Iris pigment epithelial cell (primary cell): ENCODE results near the gene ID2.

ENCODE experiments used
- DNase-seq: peaks from one replicate; pipeline ENCODE4 v3.0.0-alpha.2; 2011; ENCODE audit warnings: low read depth

ID2 gene, protein sequence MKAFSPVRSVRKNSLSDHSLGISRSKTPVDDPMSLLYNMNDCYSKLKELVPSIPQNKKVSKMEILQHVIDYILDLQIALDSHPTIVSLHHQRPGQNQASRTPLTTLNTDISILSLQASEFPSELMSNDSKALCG

DNA sequence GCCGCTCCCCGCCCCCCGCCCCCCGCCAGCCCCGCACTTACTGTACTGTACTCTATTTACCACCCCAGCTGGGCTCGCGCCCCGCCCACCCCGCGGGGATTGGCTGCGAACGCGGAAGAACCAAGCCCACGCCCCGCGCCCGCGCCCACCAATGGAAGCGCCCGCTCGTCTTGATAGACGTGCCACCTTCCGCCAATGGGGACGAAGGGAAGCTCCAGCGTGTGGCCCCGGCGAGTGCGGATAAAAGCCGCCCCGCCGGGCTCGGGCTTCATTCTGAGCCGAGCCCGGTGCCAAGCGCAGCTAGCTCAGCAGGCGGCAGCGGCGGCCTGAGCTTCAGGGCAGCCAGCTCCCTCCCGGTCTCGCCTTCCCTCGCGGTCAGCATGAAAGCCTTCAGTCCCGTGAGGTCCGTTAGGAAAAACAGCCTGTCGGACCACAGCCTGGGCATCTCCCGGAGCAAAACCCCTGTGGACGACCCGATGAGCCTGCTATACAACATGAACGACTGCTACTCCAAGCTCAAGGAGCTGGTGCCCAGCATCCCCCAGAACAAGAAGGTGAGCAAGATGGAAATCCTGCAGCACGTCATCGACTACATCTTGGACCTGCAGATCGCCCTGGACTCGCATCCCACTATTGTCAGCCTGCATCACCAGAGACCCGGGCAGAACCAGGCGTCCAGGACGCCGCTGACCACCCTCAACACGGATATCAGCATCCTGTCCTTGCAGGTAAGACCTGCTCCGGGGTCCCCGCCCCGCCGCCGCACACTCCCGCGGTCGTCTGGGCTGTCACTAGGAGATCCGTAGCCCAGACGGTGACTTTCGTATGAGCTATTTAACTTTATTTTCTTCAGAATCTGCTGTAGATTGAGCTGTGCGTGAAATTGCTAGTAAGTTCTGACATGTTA is at the start of gene ID2:
TSS of gene ID2 (plus strand) at position 271 of the 907 bp plus-strand sequence. CDS start at position 381, 110 bp downstream.
- DNase-seq: peak; percentile 98

DNA sequence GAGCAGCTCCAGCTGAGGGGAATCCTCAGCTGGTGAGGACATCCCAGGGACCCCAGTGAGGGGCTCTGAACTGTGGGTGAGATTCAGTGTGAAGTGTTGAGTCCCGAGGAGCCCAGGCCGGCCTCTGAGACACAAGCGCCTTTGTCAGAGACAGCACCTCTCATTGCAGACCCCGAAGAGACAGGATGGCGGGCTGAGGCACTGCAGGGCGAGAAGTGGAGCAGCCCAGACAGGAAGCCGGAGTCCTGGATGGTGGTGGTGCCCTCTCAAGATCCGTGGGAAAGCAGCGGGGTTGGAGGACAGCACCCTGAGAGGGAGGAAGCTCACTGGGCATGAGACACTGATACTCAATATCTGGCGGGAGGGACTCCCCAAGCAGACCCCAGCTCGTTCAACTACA is 49.1 kb upstream of the ID2 start:
- DNase-seq: no peak

DNA sequence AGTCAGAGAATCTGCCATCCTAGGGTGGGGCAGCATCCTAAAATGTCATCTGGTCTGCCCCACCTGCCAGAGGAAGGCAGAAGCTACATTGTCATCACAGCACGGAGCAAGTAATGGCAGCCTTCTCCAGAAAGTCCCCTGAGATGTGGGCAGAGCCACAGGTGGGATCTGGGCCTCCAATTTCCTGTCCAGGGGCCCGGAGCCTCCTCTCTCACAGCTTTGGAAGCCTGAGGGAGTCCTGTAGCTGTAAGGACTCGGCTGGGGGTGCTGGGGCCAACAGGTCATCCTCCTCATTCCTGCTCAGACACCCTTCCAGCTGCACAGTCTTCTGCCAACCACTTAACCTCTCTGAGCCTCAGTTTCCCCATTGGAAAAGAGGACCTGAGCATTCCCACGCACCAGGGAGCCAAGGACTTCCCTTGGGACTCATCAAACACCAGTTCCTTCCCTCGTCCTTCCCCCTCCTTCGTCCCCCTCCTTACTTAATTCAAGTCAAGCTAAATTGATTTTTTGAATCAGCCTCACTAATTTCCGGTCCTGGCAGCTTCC is 48.6 kb upstream of the ID2 start:
- DNase-seq: peak; percentile 3

DNA sequence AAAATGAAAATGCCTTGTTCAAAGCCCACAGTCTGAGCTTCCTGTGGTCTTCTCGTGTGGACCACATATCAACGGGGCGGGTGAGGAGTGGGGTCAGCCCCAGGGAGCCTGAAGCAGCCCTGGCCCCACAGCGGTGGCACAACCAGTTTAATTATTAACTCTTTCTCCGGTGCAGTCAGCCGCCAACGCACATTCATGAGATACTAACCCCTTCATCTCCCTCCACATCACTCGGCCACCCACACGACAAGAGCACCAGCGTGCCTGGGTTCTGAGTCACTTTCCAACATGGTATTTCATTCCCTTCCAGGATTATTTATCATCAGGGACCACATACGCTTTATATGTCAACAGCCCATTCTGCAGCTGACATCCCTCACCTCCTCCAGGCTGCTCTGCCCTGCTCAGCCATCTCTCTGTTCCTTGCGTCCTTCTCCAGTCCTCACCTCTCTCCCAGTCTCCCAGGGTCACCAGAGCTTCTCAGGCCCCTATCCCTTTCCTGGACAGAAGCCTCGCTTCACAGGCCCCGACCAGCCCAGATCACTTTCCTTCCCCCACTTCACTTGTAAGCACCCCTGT is 48.0 kb upstream of the ID2 start:
- peak; percentile 83 for DNase-seq

DNA sequence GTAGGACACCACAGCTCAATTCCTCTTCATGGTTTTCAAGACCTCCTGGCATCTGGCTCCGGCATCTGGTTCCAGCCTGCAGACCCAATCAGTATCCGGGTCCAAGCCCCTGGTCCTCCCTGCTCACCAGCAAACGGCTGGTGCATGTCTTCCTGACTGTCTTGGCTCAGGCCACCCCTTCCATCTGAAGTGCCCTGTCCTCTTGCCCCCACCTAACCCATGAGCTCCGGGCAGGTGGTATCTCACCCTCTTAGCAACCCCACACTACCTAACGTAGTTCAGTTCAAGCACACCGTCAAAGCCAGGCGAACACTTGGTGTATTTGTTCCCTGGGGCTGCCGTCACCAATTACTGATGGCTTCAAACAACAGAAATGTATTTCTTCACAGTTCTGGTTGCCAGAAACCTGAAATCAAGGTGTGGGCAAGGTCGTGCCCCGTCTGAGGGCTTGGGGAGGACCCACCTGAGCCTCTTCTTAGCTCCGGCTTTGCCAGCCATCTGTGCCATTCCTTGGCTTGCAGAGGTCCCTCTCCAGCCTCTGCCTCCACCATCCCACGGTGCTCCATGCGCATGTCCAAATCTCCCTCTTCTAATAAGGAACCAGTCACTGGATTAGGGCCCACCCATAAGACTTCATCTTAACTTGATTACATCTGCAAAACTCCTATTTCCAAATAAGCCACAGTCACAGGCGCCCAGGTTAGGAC is 47.2 kb upstream of the ID2 start:
- no peak for DNase-seq

DNA sequence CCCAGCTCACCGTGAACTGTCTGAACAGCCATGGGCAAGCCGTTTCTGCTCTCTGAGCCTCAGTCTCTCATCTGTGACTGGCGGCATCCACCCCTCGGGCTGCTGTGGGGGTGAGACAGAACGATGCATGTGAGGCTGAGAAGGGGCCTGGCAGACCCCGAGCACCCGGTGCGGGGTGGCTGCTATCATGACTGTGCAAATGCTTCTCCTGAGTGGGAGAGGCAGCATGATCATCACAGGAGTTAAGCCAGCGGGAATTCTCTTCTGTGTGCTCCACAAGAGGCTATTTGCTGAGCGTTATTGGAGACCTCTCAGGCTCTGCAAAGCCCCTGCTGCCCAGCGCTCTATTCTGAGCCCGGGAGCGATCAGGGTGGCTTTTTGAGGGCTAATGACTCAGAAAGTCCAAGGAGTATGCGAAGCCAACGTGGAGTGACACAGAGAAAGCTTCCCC is 45.8 kb upstream of the ID2 start:
- DNase-seq: no peak

DNA sequence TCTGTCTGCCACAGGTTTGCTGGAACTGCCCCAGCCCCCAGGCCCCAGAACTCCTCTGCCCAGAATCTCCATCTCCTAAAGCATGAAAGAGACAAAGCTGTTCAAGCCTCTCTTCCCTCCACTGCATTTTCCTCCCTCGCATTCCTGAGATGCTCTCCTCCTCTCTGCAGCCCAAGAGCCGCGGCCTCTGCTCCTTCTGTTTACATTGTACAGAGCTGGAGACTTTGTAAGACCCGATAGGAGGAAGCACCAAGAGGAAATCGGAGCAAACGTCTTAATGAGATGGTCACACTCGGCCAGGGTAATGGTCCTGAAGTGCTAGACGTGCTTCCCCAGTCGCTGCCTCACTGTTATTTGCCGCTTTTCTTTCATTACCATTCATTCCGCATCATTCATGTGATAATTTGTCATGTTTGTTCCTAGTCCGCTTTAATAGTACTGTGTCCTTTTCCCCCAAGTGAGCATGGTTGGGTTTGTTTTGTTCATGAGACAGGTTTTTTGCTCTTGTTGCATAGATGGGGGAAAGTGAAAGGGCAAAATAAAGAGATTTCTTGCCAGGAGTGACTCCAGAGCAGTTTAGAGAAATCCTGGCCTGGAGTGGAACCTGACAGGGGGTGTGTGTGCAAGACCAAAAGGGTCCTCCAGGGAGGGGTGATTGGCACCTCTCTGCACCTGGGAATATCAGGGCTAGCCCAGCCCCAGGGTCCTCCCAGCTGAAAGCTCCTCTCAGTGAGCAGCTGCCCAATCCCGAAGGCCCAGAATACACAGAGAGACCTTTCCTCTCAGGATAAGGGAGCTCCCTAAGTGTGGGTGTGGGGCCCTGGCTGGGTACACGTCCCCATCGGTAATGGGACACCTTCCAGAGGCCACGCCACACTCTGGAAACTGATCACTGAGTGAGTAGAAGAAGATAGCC is 44.9 kb upstream of the ID2 start:
- peak; percentile 47 for DNase-seq

DNA sequence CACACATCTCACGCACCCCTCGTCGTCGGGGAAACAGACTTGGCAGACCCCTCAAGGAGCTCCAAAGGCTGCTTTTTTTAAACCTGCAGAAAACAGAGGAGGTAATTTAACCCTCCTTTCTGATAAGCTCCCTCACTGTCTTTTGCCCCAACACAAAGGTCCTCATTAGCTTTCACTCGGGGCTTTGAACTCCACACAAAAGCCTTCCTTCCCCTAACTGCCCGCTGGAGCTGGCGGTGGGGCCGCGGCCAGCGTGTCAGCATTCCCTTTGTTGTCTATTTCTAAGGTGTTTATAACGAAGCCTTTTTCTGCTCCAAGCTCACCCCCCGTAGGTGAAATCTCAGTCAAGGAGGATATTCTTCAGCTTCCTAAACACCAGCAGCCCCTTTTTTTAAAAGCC is 43.5 kb upstream of the ID2 start:
- DNase-seq: no peak

DNA sequence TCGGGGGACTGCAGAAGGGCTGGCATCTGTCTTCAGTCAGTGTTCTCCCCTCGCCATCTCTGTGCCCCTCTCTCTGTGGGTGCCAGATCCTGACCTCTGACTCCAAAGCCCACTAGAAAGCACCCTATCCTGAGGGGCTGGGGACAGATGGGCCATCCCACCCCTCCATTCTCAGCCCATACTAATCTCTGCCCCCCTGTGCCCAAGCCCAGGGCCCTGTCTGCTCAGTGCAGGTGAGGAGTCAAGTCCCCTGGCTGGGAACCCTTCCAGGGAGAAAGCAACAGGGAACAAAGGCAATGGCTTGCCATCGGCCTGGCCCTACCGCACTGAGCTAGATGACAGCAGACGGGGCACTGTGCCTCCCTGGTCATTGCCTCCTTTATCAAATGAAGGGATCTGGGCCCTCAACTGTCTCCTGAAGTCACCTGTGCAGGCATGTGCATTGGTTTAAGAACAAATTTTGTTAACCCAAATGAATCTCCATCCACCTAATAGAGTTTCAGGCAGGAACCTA is 42.7 kb upstream of the ID2 start:
- DNase-seq: no peak

DNA sequence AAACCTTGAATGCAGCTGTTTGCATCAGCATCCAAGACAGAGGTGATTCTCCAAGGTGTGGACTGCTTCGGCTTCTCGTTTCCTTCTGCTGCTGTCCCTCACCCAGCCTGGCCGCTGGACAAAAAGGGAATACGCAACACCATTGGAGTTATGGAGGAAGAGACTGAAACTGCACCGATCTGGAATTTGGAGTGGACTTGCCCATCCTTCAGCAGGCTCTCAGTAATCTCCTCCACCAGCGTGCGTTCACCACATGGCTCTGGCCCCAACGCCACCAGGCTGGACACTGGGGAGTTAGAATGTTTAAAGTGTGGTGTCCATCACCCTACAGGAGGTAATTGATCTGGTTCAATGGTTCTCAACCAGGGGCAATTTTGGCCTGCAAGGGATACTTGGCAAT is 41.4 kb upstream of the ID2 start:
- DNase-seq: no peak

DNA sequence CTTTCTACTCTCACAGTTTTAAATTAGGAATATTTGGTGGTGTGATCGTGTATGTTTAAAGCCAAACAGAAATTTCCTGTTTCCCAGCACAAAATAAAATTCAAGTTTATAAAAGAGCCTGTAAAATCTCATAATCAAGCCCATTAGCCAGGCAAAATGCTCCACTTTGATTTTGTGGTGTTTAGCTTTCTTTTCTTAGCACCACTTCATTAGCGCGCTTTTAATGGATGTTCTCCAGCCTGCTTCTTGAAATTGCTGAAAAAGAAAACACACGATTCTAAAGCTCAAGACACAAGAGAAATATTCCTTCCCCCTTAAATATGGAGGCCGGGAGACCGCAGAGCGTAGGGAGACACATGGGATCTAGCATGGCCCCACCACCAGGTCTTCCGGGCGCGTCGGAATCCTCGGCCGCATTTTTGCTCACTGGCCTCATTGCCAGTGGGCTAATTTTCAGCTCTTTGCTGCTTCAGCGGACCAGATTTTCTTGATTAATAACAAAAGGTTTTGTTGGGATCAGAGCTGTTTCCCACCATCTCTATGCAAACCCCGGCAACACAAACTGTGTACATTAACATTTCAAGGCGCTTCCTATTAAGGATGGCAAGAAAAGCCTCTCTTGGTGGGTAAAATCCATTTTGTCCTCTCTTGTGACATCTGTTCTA is 40.4 kb upstream of the ID2 start:
- no peak for DNase-seq

DNA sequence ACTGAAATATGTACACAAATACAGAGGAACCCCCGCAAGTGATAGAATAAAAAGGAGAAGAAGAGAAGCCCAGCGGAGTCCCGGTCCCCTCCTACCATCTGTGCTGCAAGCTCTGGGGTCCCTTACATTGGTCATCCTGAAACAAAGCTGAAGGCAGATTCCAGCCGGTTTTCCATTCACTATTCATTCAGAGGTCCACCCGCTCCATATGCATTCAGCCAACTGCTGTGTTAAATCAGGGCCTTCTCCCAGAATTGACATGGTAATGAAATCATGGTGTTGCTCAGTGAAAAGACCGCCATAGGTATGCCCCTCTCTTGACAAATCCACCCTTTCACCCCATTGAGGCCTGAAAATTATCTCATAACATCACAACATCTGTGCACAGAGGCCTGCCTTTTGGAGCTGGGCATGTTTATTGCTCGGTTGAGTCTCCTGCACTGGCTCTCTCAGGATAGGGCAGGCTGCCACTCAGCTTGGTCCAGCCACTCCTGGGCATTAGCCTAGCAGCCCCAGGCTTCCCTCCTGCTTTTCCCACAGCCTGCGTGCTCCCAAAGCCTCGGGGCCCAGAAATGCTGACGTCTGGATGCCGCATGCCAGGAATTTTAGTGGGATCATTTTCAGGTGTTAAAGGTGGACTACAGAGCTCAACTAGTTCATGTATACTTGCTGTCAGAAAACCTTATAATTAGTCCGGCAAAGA is 39.3 kb upstream of the ID2 start:
- DNase-seq: no peak

DNA sequence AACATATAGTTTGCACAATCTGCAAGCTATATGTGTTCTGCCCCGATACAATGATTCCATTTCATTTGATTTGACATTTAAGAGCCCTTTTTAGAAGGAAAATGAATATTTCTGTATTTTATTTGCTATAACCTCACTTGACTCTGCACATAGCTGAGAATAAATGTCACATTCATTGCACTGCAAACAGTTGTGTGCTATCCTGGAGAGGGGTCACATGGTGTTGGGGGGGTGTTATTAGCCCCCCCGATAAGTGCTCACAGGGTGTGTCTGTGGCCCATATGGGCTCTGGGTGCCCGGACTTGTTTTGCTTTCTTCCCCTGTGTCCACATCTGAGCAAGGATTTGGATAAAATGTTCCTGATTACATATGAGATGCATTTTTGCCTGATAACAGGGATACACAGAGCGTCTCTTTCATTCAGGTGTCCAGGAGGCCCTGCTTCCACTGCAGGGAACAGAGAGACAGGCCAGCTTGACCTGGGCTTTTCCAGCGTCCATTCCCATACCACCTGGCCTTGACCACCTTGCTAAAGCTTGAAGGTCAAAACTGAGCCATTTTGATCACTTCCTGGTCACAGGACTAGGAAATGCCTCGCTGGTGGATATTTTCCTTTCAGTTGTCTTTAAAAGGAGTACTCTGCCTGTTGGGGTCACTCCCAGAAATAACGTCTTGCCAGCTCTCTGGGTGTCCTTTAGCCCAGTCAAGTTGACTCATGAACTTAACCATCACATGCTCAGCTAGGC is 38.4 kb upstream of the ID2 start:
- DNase-seq: no peak

DNA sequence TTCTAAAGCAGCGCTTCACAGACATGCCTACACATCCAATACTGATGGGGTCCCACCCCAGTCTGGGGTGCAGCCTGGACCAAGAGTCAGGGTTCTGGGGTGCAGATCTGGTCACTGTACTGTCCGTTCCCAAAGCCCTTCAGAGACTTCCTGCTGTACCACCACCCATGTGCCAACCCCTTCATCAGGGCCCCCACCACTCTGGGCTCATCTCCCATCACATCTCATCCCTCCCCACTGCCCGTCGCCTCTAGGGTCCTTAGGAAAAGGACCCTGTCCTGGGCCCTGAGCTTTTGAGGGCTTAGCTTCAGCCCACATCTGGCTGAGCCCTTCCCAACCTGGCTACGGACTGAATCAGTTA is 37.9 kb upstream of the ID2 start:
- DNase-seq: no peak

DNA sequence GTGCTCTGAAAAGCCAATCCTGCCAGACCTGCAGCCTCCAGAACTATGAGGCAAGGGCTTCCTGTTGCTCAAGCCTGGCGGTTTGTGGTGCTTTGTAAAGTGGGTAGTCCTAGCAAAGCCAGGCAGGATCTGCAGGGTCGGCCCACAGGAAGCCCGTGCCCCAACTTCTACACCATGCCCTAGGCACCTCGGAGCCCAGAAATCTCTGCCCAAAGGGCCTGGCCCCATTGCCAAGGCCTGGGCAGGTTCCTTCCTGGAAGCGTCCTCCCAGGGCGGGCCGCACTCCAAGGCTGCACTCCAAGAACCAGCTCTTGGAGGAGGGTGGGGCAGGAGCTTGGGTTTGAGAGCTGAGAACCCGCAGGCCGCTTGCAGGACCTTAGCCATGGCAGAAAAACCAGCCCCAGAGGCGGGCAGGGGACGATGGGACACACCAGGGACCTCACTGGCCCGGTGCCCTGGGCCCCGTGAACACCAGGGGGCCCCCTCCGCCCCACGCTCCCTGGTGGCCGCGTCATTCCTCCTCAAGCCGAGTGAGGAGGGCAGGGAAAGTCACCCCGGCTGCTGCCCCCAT is 37.2 kb upstream of the ID2 start:
- peak; percentile 28 for DNase-seq

DNA sequence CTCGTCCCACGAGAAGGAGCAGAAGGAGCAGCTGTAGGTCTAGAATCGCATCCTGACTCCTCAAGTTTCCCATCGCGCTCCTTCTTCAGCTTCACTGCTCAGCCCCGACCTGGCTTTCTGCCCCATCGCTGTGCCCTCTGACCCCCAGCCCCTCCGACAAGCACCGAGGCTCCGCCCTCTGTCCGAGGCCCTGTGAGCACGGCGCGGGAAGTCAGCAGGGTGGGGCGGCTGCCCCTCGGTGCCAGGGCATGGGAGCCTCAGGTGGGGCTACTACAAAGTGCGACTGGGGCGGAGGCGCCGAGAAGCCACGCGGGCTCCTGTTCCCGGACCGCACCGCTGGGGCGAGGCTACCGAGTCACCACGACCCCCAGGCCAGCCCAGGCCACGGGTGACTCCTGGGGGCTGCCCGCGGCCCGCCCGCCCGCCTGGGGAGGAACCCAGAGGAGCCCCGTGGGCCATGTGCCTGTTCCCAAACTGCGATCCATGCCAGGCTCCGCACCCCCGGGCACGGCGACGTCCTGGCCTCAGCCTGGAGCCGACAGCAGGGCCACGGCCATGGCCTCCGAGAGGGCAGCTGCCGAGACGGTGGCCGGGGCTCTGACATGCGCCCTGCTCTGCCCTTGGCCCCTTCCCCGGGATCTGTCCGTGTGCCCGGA is 36.6 kb upstream of the ID2 start:
- DNase-seq: no peak

DNA sequence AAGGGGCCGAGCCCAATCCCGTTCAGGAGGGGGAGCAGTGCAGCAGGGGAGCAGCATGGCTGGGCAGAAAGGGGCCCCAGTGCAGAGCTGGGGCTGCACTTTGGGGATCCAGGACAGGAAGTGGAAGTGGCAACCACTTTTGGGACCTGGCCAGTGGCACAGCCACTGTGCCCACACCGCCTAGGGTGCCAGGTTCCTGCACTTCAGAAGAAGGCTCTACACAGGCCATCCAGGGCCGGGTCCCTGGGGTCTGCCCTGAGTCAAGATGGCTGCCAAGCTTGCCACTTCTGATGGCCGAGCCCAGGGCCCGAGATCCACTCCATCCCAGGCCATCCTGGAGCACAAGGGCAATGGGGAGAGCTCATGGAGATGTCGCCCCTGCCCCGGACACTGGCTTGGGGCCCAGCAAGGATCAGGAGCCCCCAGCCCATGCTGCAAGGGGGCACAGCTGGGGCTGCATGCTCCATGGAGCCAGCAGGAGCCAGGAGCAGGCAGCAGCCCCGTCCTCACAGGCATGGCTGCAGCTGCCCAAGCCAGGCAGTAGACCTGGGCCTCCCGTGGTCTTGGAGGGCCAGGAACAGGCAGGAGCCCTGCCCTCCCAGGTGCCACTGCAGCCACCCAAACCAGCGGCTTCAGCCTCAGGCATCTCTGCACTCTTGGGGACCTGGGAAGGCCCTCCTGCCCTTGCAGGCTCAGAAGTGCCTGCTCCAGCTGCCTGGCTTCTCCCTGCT is 35.0 kb upstream of the ID2 start:
- DNase-seq: no peak

DNA sequence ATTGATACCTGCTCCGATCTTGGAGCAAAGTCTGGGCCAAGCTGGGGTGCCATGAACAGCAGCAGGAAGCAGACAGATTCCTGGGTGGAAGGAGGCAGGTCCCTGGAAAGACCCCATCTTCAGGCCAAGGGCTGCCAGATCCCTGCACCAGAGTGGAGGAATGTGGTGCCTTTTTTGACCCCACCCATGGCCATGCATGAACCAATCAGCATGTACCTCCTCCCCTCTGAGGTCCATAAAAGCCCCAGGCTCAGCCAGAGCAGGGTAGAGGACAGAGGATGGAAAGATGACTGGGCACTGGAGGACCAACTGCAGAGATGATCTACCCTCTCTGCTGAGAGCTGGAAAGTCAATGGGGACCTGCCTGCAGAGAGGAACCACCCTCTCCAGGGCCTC is 34.4 kb upstream of the ID2 start:
- DNase-seq: no peak
